HEK293 (cell line): ENCODE results near the gene TH.
A peak's percentile ranks its signal among the peaks of the same experiment; 100 is the strongest.

Experiments used
- CTCF ChIA-PET: fragments of 350-600 bp; formaldehyde crosslinking; extraction: SDS; loops from one replicate; lab custom pipeline; 2021; ENCODE audit warnings: antibody characterized with exemption; lab: Yijun Ruan, JAX
- POLR2A ChIA-PET: fragments of 300-600 bp; formaldehyde crosslinking; extraction: SDS; loops from one replicate; lab custom pipeline; 2020; ENCODE audit warnings: antibody characterized with exemption, inconsistent platforms; lab: Yijun Ruan, JAX
- H3K27ac ChIP-seq: fragments of 200-500 bp; sonication (Bioruptor generic); 2 replicates; pipeline ENCODE4 v1.5.1; 2014; ENCODE audit warnings: low read depth, low read length, control low read depth, inconsistent platforms; ENCODE audit errors: extremely low read depth
- H3K36me3 ChIP-seq, 2 experiments: fragments of 200-500 bp in 1 of 2; sonication (Bioruptor generic) in 1 of 2; 1 replicate in 1 of 2; 2 replicates in 1 of 2; pipeline ENCODE4 v1.5.1; 2014 to 2017; ENCODE audit warnings: inconsistent platforms in 2 of 2, low read length in 2 of 2; ENCODE audit not compliant: control insufficient read depth in 2 of 2, insufficient read depth in 1 of 2
- H3K4me1 ChIP-seq: fragments of 200-500 bp; sonication (Bioruptor generic); 2 replicates; pipeline ENCODE4 v1.5.1; 2014; ENCODE audit warnings: mild to moderate bottlenecking, low read length, inconsistent platforms; ENCODE audit not compliant: control insufficient read depth, insufficient read depth
- H3K4me3 ChIP-seq: 2 replicates; pipeline ENCODE4 v1.5.1; 2011; ENCODE audit warnings: low read depth, mild to moderate bottlenecking, control low read depth, low read length, moderate library complexity
- H3K9me3 ChIP-seq: fragments of 200-500 bp; sonication (Bioruptor generic); 2 replicates; pipeline ENCODE4 v1.5.1; 2014; ENCODE audit warnings: low read depth, low read length, inconsistent platforms; ENCODE audit not compliant: control insufficient read depth, insufficient read depth
- EGR2 ChIP-seq: fragments of 450-650 bp; formaldehyde crosslinking; IDR thresholded peaks from 2 replicates; pipeline ENCODE4 v1.5.1; 2016; ENCODE audit warnings: low read depth, missing biosample characterization, missing genetic modification characterization
- GLI2 ChIP-seq: fragments of 450-650 bp; formaldehyde crosslinking; IDR thresholded peaks from 2 replicates; pipeline ENCODE4; 2017; ENCODE audit warnings: missing biosample characterization, missing genetic modification characterization, low read depth, borderline replicate concordance
- HOXC10 ChIP-seq: sonication (generic); formaldehyde crosslinking; IDR thresholded peaks from 2 replicates; pipeline ENCODE4 v1.8.1; 2023; ENCODE audit warnings: mild to moderate bottlenecking, missing genetic modification reagents
- KLF1 ChIP-seq: fragments of 450-650 bp; formaldehyde crosslinking; IDR thresholded peaks from 2 replicates; pipeline ENCODE4 v1.5.1; 2016; ENCODE audit warnings: missing biosample characterization, missing genetic modification characterization
- PRDM4 ChIP-seq: fragments of 450-650 bp; formaldehyde crosslinking; IDR thresholded peaks from 2 replicates; pipeline ENCODE4 v1.5.1; 2017; ENCODE audit warnings: missing biosample characterization, missing genetic modification characterization
- REST ChIP-seq: fragments of 450-650 bp; formaldehyde crosslinking; IDR thresholded peaks from 2 replicates; pipeline ENCODE4 v1.5.1; 2016; ENCODE audit warnings: missing biosample characterization, missing genetic modification characterization
- WT1 ChIP-seq: fragments of 450-650 bp; formaldehyde crosslinking; IDR thresholded peaks from 2 replicates; pipeline ENCODE4 v1.5.1; 2016; ENCODE audit warnings: missing biosample characterization, missing genetic modification characterization
- ZBTB11 ChIP-seq: fragments of 450-650 bp; formaldehyde crosslinking; conservative IDR thresholded peaks from 2 replicates; pipeline ENCODE4 v1.5.1; 2016; ENCODE audit warnings: low read depth, missing biosample characterization, missing genetic modification characterization
- ZBTB17 ChIP-seq: fragments of 450-650 bp; formaldehyde crosslinking; IDR thresholded peaks from 2 replicates; pipeline ENCODE4 v1.5.1; 2016; ENCODE audit warnings: missing biosample characterization, missing genetic modification characterization
- ZFHX2 ChIP-seq: fragments of 450-650 bp; formaldehyde crosslinking; conservative IDR thresholded peaks from 2 replicates; pipeline ENCODE4 v1.5.1; 2016; ENCODE audit warnings: missing biosample characterization, missing genetic modification characterization
- ZFP41 ChIP-seq: fragments of 450-650 bp; formaldehyde crosslinking; IDR thresholded peaks from 2 replicates; pipeline ENCODE4 v1.5.1; 2016; ENCODE audit warnings: missing biosample characterization, missing genetic modification characterization, borderline replicate concordance
- ZNF155 ChIP-seq: fragments of 450-650 bp; formaldehyde crosslinking; IDR thresholded peaks from 2 replicates; pipeline ENCODE4 v1.5.1; 2016; ENCODE audit warnings: missing biosample characterization, missing genetic modification characterization
- ZNF362 ChIP-seq: fragments of 450-650 bp; formaldehyde crosslinking; IDR thresholded peaks from 2 replicates; pipeline ENCODE4 v1.5.1; 2016; ENCODE audit warnings: missing biosample characterization, missing genetic modification characterization
- ZNF366 ChIP-seq: fragments of 450-650 bp; formaldehyde crosslinking; conservative IDR thresholded peaks from 2 replicates; pipeline ENCODE4 v1.5.1; 2016; ENCODE audit warnings: missing biosample characterization, missing genetic modification characterization
- ZNF600 ChIP-seq: fragments of 450-650 bp; formaldehyde crosslinking; IDR thresholded peaks from 2 replicates; pipeline ENCODE4 v1.5.1; 2016; ENCODE audit warnings: missing biosample characterization, missing genetic modification characterization
- ZNF610 ChIP-seq: fragments of 450-650 bp; formaldehyde crosslinking; IDR thresholded peaks from 2 replicates; pipeline ENCODE4 v1.5.1; 2016; ENCODE audit warnings: missing biosample characterization, missing genetic modification characterization, borderline replicate concordance
- ZNF768 ChIP-seq: fragments of 450-650 bp; formaldehyde crosslinking; IDR thresholded peaks from 2 replicates; pipeline ENCODE4 v1.5.1; 2018; ENCODE audit warnings: missing biosample characterization, mild to moderate bottlenecking, missing genetic modification characterization
- ZNF785 ChIP-seq: fragments of 450-650 bp; formaldehyde crosslinking; IDR thresholded peaks from 2 replicates; pipeline ENCODE4 v1.5.1; 2016; ENCODE audit warnings: missing biosample characterization, missing genetic modification characterization
- ZNF830 ChIP-seq: fragments of 450-650 bp; IDR thresholded peaks from 2 replicates; pipeline ENCODE4 v1.5.0; 2018; ENCODE audit warnings: missing biosample characterization, missing genetic modification characterization, low read depth, mild to moderate bottlenecking, moderate library complexity

The TH gene

GRCh38 chr11:2126520-2127085 is 45.0 kb downstream of the TH start:
- Histone ChIP-seq H3K4me1 (no peaks in the 10 kb centered on the region), H3K9me3 (no peaks in the 10 kb centered on the region), H3K36me3 (peaks cover 0 to 4% of the 10 kb centered on the region in 2 experiments; a peak in 1 of 3 replicates), H3K27ac (no peak overlapping the region), H3K4me3 (no peak overlapping the region)
- no peak for TF ChIP-seq GLI2 (tag by site-specific recombination)
- no peak for TF ChIP-seq REST
- TF ChIP-seq ZBTB11, result no peak
- peak; percentile 90 for TF ChIP-seq ZFHX2 (tag by site-specific recombination)
- no peak for TF ChIP-seq ZNF785 (tag by site-specific recombination)
- no peak for TF ChIP-seq ZNF610
- no peak for TF ChIP-seq WT1 (tag by site-specific recombination)
- TF ChIP-seq ZNF155 (tag by site-specific recombination), result no peak
- TF ChIP-seq ZFP41 (tag by site-specific recombination), result no peak
- TF ChIP-seq ZNF600 (tag by site-specific recombination), result no peak
- TF ChIP-seq ZNF830 (tag by site-specific recombination), result no peak
- no peak for TF ChIP-seq ZNF362
- no peak for TF ChIP-seq HOXC10 (CRISPR knock-in tag)
- peak; percentile 93 for TF ChIP-seq EGR2 (tag by site-specific recombination)
- TF ChIP-seq PRDM4 (tag by site-specific recombination), result no peak
- TF ChIP-seq ZBTB17 (tag by site-specific recombination), result peak; percentile 42; the same call in 1 of the 2 replicates
- TF ChIP-seq ZNF366 (tag by site-specific recombination), result peak; percentile 52
- TF ChIP-seq KLF1 (tag by site-specific recombination), result peak; percentile 90
- no peak for TF ChIP-seq ZNF768
- CTCF ChIA-PET, result no interaction called here
- POLR2A ChIA-PET, result no interaction called here
